HG03196 (cell line): ENCODE data around the gene CAPS.

ENCODE experiments used
- ATAC-seq: cut with Tn5 transposase; IDR thresholded peaks from one replicate; pipeline ENCODE4 v1.9.1; 2021; ENCODE audit not compliant: unreplicated experiment

The CAPS gene

DNA sequence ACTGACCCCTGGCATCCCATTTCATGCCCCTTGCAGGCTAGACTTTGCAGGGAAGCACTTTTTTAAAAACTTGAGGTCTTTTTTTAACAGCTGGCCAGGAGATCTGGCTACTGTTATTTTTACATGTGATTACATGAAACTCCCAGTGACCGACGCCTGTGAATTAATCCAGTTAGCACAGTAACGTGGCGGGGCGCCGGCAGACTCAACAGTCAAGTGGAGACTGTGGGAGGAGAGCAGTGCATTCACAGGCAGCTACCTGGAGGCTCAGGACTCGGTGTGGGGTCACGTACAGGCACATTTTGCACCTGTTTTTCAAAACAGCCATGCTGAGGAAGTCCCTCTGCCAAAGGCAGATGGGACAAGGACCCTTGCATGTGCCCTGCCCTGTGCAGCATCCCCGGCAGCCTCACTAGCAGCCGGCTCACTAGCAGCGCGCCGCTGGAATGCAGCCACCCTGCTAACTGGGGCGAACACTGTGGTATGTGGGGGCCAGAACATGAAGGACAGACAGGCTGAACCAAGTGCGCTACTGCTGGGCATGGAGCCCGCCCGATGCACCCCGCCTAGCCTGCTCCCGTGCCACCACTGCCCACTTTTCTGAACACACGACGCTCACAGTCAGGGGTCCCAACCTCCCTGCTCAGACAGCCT lies 18.7 kb downstream of the CAPS start:
- ATAC-seq = no peak

DNA sequence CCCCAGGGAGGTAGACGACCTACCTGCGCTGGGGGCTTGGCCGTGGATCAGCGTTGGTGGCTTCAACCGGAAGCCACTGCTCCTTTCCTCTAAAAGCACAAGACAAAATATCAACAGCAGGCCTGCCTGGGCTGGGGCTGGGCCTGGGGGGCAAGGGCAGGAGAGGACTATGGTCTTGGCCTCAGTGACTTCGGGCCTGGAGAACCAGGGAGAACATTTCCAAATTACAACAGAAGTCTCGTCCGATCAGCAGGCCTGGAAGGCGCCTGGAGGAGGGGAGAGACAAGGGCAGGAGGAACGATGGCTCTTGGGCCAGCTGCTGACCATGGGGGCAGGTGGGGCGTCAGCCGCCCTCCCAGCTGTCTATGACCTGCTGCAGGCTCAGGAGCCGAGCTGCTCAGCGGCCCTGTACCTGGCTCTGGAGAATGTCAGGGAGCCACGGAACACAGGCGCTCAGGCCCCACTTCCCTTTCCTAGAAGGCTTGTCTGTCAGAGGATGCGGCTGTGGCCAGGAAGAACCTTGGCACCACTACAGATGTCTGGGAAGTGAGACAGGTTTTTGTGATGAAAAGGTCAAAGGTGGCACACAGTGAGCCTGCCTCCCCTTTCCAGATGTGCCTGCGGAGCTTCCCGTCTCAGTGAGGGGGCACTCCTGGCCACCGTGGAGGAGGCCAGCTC lies 19.5 kb downstream of the CAPS start:
- ATAC-seq = no peak

DNA sequence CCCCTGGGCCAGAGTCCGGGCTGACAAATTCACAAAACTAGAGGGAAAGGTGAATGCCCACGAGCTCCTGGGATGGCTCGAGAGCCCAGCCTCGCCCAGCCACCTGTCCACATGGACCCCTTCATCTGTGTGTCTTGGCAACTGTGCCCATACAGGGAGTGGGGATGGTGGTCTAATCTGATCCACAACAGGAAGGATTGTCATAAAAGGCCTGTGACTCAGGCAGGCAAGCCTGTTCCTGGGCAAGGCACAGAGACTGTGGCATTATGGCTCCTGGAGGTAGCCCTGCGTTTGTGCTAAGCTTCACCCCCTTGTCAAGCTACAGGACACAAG lies 20.0 kb downstream of the CAPS start:
- ATAC-seq = no peak

DNA sequence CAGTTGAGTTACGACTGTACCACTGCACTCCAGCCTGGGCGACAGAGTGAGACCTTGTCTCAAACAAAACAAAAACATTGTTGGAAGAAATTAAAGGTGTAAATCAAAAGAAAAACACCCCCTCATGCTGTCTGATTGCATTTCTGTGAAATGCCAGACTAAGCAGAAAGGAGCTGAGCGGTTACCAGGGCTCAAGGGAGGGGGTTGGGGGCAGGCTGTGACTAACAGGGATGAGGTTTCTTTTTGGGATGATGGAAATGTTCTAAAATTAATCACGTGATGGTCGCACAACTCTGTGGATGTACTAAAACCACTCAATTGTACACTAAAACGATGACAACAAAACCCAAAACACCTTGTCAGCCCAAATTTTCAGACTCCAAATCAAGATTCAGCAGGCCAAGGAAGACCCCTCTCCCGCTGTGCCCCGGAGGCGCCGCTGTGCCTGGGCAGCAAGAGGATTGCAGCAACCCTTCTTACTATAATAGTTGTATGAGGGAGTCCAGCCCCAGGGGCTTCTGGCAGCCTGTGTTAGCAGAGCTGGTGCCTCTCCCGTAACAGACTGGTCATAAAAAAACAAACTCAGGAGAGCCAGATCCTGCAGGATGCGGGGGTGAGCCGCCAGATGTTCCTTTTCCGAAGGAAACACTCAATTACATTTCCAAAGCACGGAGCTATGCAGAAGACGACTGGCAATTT lies 20.9 kb downstream of the CAPS start:
- ATAC-seq = no peak

DNA sequence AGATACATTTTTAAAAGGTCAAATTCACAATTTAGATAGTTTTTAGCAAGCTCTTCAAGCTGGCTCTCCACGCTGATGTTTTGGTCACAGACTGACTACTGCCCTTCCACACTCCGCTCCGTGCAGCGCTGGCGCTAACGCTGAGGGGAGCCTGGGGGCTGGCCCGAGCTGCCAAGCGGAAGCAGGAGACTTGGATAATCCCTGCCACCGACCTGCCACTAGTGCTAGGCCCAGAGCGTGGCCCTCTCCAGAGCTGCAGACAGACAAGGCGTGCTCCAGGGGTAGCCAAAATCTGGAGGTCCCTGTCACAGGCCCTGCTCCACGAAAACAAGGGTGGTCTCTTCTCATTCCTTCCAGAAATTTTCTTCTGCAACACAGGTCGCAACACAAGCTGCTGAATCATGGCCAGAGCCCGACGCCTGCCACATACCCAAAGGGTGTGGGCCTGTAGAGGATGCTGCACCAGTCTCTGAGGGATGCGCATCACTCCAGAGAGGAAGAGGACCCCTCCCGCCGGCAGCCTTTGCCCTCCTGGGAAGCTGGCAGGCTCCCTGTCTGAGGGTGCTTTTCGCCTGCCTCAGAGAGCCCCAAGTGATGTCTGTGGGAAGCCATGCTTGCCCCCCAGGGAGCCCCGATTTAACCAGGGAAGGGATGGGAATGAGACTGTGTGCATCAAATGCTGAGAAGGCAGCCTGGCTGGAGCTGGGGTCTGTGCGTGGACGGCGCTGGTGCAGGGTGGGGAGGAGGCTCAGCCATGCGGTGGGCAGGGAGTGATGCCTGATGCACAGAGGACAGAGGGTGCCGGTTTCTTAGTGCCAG lies 21.6 kb downstream of the CAPS start:
- no peak for ATAC-seq

DNA sequence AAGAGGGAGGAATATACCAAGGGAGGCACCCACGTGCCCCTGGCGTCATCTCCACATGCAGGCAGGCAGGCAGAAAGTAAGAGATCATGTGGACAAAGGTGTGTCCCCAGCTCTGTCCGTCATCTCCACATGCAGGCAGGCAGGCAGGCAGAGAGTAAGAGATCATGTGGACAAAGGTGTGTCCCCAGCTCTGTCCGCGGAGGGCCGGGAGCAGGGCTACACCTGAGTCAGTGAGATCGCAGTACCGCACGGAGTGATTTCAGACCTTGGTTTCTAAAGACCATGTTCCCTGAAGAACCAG lies 22.2 kb downstream of the CAPS start:
- no peak for ATAC-seq

DNA sequence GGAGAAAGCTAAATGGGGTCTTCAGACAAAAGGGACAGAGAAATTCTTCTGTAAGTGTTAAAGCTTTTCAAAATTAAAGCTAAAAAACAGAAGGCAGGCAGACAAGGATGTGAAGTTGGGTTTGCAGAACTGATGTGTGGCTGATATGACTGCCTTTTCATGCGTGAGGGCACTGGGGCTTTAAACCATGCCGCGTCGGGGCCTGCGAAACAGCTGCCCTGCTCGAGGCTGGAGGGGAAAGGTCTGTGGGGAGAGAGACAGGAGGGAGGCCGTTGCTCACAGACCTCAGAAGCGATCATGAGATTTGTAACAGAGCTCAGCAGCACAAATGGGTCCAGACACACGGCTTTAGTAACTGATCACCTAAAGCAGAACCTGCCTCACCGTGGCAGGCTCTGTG lies 23.5 kb downstream of the CAPS start:
- ATAC-seq = no peak

DNA sequence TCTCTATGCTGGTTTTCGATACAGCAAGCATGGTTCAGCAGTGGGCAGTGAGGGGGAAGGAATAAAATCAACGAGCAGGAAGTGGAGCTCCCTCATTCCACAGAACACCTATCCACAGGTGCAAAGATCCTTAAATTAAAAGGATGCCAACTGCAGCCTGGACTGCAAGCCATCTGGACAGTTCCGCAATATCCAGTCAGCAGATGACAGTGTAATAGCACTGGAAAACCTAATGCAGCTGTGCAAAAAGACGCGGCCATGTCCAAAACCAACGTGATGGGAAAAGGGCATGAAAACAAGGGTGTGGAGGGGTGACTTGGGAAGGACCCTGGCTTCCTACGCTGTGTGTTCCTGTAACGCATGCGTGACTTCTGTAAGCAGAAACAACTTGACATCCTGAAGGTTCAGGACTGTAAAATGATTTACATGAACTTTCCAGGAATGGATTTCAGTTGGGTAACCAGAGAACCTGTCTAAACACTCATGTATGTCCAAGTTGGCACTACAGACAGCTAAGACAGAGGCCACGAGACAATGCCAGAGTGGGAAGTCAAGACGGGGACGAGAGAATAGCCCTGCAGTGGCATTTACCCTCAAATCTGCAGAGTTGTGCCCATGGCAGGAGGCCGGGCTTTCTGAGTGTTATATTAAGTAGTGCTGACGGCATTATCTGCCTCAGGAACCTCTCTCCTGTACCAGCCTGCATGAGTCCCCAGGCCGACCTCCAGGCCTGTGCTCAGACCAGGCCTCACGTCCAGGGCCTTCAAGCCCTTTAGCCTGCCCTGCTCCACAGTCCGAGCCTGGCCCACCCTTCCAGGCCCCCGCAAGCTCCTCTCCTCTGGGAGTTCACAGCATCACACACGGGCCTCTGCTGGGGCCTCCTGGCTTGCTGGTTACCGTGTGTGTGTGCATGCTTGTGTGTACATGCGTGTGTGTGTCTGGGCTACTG lies 26.5 kb downstream of the CAPS start:
- no peak for ATAC-seq

DNA sequence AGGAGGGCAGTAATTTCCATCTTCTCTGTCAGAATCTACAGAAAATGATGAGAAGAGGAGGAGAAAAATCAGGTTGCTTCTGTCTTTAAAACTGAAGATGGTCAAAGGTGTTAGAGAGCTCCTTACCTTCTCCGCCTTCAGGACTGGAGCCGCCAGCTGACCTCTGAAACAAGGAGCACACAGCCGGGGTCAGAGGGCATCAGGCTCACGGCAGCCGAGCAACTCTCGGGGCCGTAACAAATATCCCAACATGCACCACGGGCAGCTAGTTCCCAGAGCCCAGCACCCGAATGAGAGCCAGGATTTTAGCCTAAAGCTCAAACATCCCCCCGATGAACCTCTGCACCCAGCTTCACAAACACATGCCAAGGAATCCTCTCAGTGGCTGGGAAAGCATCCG lies 27.6 kb downstream of the CAPS start:
- ATAC-seq = no peak

DNA sequence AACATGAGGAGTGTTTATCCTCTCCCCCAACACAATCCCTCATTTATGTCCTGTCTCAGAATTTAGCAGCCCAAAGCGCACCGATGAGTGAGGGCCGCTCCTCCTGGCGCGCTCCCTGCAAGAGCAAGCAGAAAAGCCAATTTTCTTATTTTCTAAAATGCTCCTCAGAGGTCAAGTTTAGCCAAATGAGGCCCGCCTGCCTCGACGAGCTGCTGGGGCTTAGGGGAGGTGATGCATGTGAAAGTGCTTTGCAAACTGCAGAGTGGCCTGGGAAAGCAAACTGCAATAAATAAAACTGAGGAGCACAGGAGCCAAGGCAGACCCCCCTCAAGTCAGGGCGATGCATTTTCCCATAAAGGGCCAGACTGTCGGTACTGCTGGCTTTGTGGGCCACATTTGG lies 29.0 kb downstream of the CAPS start:
- no peak for ATAC-seq

DNA sequence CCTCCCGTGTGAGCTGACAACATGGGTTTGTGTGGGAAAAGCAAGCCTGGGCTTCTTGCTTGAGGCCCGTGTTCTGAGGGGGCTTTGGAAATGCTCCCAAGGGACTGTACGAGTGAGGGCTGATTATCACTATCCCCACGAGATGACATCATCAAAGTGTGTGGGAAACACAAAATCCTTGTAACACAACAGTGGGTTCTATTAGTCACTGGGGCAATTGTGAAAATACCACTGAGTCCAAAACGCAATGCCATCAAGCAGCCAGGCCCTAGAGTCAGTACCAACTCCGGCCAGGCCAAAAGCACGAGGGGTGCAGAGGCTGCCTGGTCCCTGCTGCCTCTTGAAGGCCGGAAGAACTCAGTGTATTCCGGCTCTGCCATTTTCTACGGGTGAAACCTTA lies 29.6 kb downstream of the CAPS start:
- no peak for ATAC-seq

DNA sequence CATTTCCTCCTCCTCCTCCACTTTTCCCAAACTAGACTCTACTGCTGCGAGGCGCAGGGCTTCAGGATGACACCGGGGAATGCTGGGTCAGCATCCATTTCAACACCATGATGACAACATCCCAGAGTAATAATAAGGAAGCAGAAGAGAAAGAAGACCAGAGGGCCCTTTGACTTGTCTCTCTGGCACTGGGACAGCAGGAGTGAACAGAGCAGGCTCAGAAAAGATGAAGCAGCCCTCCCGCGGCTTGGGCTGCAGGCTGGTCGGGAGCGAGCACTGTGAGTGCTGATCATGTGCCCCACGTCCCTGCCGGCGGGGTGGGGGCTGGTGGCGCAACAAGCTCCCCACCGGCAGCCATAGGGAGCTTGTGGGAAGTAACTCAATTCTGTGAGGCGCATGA lies 33.4 kb downstream of the CAPS start:
- no peak for ATAC-seq

DNA sequence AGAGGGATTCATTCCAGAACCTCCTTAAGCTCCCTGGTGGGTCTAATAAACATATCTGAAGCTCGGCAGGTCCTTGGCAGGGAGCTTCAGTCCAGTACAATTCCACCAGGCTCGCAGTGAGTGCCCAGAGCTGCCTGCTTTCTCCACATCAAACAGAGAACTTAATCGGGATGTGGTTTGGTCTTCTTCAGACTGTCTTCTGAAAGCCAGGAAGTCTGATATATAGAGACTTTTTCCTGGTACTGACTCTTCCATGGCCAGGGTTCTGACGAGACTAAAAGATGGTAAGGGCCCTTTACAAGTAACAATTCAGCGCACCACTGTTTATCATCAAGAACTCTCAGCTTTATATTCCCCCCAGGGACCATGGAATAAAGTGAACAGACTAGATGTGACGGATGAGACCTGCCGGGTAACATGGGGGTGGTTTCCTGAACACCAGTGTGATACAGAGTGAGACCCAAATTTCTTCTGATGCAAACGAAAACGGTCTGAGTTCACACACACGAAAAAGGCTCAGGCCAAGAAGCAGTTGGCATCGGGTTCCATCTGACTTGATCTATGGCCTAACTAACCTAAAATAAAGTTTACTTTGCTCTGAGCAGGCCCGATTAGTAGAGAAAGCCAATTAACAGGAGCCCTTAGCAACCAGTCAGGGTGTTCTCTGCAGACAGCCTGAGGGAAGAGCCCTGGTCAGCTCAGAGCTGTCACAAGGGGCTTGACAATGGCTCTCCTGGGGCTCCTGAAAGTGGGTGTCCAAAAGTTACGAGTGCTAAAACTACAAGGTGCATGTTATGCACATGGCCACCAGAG lies 34.9 kb downstream of the CAPS start:
- ATAC-seq = no peak

DNA sequence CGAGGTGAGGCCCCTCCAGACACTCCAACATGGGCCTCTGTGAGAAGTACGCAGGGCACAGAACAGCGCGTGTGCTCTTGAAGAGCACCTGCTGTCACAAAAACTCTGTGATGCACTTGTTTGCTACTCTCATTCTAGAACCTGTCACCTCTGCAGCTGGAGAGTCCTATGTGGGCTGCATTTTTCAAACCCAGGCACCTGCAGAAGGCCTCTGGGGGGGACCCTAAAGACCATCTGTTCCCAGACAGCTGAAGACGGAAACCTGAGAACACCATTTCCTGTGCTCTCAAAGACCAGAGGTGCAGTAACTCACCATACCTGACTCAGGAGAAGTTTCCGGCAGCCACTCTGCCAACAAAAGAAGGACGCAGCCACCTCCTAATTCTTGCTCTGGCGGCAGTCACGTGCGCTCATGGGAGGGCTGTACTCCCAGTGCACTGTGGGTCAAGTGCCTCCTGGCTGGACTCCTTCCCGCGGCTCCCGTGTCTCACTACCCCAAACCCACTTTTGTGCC lies 35.8 kb downstream of the CAPS start:
- no peak for ATAC-seq

DNA sequence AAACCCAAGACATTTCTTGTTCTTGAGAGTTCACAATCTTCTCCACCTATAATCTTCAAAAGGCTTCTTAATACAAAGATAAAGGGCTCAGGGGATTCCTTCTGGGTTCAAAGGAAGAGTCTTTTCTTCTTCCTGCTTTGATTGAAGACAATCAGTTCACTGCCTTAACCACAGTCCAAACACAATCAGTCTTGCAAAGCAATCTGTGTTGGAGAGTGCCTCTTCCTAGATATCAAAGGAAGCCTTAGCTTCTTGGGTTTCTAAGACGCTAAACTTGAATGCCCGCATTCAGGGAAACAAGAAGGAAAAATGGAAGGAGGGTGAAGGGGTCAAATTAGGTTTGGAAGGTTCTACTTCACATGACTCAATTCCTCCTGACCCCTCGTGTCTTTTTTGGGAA lies 36.7 kb downstream of the CAPS start:
- ATAC-seq = no peak

DNA sequence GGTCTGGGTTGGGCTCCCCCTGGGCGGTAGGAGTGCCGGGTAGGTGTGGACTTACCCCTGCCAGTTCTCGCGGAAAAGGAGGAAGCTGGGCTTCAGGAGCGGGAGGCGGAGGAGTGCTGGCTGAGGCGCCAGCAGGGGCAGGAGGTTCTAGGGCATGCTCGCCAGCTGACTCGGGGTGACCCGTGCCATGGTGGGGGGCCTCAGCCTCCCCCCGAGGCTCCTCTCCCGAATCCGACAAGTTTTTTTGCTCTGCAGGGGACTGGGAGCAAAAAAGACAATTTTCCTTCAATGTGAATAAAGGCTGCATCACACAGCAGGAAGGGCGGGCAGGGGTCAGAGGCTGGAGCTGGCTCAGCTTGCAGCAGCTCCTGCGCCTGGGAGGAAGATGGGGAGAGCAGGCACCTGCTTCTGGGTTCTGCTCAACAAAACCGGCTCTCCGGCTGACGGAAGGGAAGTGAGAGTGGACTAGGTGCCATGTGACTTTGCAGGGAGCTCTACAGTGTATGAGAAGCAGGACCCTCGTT lies 37.3 kb downstream of the CAPS start:
- ATAC-seq = no peak

DNA sequence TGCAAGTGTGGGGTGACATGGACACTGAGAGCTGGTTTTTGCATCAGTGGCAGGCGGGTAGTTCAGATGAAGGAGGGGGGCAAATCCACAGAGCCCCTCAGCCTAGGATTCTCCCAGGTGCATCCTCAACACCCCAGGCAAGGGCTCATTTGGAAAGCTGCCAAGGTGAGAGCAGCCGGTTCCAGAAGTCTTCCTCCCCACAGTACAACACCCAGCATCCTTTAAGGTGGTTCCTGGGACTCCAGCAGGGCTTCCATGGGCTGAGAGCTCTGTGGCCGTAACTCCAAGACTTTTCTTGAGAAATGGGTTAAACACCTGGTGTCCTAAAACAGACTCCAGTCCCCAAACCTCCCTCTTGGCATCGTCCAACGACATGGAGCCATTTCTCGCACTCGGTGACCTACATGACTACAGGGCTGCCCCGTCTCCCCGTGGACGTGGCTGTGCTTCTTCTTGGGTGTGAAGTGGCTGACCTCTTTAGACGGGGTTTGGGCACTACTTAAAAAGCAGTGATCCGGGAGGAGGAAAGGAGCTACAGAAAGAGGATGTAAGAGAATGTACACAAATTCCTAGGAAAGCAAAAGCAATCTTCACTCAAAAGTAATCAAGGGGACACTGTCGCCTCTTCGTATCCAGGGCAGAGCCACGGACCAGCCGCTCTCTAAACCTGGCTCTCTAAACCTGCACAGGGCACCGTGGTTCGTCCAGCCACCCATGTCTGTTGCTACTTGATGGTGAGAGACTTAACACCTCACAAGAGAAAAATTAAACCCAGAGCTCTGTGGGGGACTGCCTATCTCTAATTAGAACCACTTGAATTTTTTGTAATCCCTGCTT lies 38.4 kb downstream of the CAPS start:
- ATAC-seq = no peak

DNA sequence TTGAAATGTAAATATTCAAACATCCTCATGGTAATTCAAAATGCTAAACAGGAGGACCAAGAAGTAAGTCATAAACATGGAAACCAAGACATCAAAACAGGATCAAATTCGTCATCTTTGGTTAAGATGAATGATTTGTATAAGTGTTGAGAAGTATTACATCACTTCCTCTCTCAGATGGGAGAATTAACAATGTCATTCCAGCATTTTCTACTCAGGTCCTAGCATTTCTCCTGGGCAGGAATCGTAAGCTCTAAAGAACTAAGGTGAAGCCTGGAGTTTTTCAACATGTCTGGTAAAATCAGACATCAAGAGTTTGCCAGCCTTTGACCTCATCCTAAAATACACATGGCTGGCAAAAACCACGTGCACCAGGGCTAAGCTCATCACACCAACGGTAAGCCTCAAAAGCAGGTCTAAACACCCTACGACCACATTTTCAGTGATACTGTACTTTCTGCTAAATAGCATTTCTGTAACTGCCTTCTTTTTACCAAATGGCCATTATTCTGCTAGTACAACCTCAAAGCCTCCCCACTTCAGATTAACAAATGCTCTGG lies 39.1 kb downstream of the CAPS start:
- ATAC-seq = no peak
